ENCODE measurements around the gene PLXNC1. TPM values are rescaled to one million over a fixed set of nuclear protein-coding genes. Genes with fewer than 3 reads are reported as not detected.
A peak's percentile ranks its signal among the peaks of the same experiment; 100 is the strongest.

Gene PLXNC1
- total and polyA plus RNA-seq, 9 of the 15 experiments (the other 6 are each of a cell fraction or from before 2014, with no cell fraction given) = 0.08 to 0.87 (median 0.28) TPM

- TF ChIP-seq ZNF699 (CRISPR knock-in tag; IDR thresholded peaks at IDR 0.05; ENCODE audit: insufficient replicate concordance) = no peak
These were observed 113.4 kb downstream of the PLXNC1 start (continued) for GRCh38 chr12:94261786-94262185.

GRCh38 chr12:94262228-94263010, 114.0 kb downstream of the PLXNC1 start:
- ATAC-seq (peak; percentile 87), DNase-seq (ENCODE audit: extremely low read depth in 1 of 4, low spot score in 3 of 4) (peak; percentile 17 to 63 (median 36)), FAIRE-seq (peak; percentile 48)
- H3K4me2 ChIP-seq (ENCODE audit: insufficient read depth, low read length) = peak overlapping the region; percentile 79
- no peaks in the 10 kb centered on the region for H3K9me1 ChIP-seq (ENCODE audit: control insufficient read depth, insufficient read depth, low read length)
- in situ Hi-C loops (cut with MboI) (no loop called here), intact Hi-C loops (cut with micrococcal nuclease) (no loop called here)
- no peaks in the 10 kb centered on the region for H3K79me2 ChIP-seq (ENCODE audit: control insufficient read depth, insufficient read depth, low read length)
- CTCF ChIA-PET (ENCODE audit: low intra/inter-chr PET ratio) = no interaction called here
- peaks cover 10 to 11% of the 10 kb centered on the region in 2 experiments; a peak in 4 of 5 replicates for H3K4me1 ChIP-seq (replicated peaks in 1 of 2; ENCODE audit: control insufficient read depth in 2 of 2, insufficient read depth in 2 of 2, low read length in 2 of 2)
- peaks cover 24 to 41% of the 10 kb centered on the region in 2 experiments for H3K27me3 ChIP-seq (ENCODE audit: control insufficient read depth in 2 of 2, insufficient read depth in 2 of 2, low read length in 2 of 2)
- H2AFZ ChIP-seq (ENCODE audit: low read depth, low read length) = peak overlapping the region; percentile 79
- no peak overlapping the region; the same call in 2 of the 3 replicates for H3K27ac ChIP-seq (ENCODE audit: extremely low read depth, low read depth, low read length)
- H3K36me3 ChIP-seq (ENCODE audit: control insufficient read depth, insufficient read depth, low read length) = no peaks in the 10 kb centered on the region
- WGBS (ENCODE audit: insufficient coverage, low coverage, missing lambda C conversion rate) = 3% methylated on average over 17 of the region's 17 CpGs
- H3K9ac ChIP-seq (ENCODE audit: insufficient read depth in 1 of 2, low read depth in 2 of 2, low read length in 2 of 2) = peak overlapping the region; percentile 29 to 87; a peak in 3 of 4 replicates
- POLR2A ChIA-PET = interaction anchor here (0.5 to 1.2 kb wide), 3 partner anchors 8 to 1226 kb away, joined by 3 to 4 read pairs (median 3); no protein-coding TSS in a partner anchor
- H3K4me3 ChIP-seq = peak overlapping the region; percentile 28
- H3K9me3 ChIP-seq (replicated peaks; ENCODE audit: control insufficient read depth, insufficient read depth, low read depth, low read length) = no peaks in the 10 kb centered on the region; the same call in 1 of the 2 replicates
- TSS peak; percentile 51 for BruUV-seq (replicated peaks)
- H4K20me1 ChIP-seq (replicated peaks; ENCODE audit: control insufficient read depth, insufficient read depth, low read length) = no peaks in the 10 kb centered on the region
- peak; percentile 42; the same call in 1 of the 2 replicates for TF ChIP-seq ZNF143 (CRISPR knock-in tag; IDR thresholded peaks at IDR 0.05)
- TF ChIP-seq TFE3 (CRISPR knock-in tag; IDR thresholded peaks at IDR 0.05) = no peak
- TF ChIP-seq SRSF7 (optimal IDR thresholded peaks at IDR 0.05; ENCODE audit: low read depth, low read length) = no peak
- TF ChIP-seq KDM2B (CRISPR knock-in tag; IDR thresholded peaks at IDR 0.05) = no peak
- TF ChIP-seq MNT (conservative IDR thresholded peaks at IDR 0.05) = peak in 1 of 2 experiments; percentile 28; a peak in 1 of 4 replicates
- peak in 1 of 2 experiments; percentile 41; a peak in 1 of 4 replicates for TF ChIP-seq MAZ (CRISPR knock-in tag; conservative IDR thresholded peaks at IDR 0.05 in 1 of 2, IDR thresholded peaks at IDR 0.05 in 1 of 2)
- TF ChIP-seq ZNF75A (CRISPR knock-in tag; IDR thresholded peaks at IDR 0.05) = no peak
- no peak for TF ChIP-seq CBX1 (IDR thresholded peaks at IDR 0.05; ENCODE audit: low read depth)
- TF ChIP-seq ZNF589 (CRISPR knock-in tag; IDR thresholded peaks at IDR 0.05; ENCODE audit: low read depth) = 0 out of 2 replicates have a peak, but pooled peaks have one; percentile 22
- 0 out of 2 replicates have a peak, but pooled peaks have one; percentile 27 for TF ChIP-seq MTA3 (IDR thresholded peaks at IDR 0.05; ENCODE audit: borderline replicate concordance)
- TF ChIP-seq BRF2 (IDR thresholded peaks at IDR 0.05; ENCODE audit: borderline replicate concordance, insufficient read depth, insufficient read length) = no peak

Data from K562 (cell line).